ENCODE data around the gene PRDX5.

The PRDX5 gene

DNA sequence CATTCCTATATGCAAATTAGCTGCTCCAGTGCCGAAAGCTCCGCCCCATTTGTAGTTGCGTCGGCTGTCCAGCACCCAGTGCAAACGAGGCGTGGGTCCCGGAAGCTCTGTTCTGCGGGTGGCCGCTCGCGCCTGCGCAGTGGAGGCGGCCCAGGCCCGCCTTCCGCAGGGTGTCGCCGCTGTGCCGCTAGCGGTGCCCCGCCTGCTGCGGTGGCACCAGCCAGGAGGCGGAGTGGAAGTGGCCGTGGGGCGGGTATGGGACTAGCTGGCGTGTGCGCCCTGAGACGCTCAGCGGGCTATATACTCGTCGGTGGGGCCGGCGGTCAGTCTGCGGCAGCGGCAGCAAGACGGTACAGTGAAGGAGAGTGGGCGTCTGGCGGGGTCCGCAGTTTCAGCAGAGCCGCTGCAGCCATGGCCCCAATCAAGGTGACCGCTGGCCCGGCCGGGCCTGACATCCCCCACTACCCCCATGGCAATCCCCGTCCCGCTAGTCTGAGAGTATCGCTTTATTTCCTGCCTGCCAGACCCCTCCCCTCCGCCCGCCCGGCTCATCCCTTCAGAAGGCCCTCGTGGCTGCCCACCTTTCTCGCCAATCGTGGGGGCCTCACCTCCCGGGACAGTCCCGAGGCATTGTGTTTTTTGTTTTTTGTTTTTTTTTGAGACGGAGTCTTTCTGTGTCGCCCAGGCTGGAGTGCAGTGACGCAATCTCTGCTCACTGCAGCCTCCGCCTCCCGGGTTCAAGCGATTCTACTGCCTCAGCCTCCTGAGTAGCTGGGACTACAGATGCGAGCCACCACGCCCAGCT, at the start of gene PRDX5:
Gene PRDX5 (plus strand): TSS at position 161 of the 805 bp plus-strand sequence. CDS start 95 bp downstream, at position 256.
- DNase-seq, result peak; percentile 98

DNA sequence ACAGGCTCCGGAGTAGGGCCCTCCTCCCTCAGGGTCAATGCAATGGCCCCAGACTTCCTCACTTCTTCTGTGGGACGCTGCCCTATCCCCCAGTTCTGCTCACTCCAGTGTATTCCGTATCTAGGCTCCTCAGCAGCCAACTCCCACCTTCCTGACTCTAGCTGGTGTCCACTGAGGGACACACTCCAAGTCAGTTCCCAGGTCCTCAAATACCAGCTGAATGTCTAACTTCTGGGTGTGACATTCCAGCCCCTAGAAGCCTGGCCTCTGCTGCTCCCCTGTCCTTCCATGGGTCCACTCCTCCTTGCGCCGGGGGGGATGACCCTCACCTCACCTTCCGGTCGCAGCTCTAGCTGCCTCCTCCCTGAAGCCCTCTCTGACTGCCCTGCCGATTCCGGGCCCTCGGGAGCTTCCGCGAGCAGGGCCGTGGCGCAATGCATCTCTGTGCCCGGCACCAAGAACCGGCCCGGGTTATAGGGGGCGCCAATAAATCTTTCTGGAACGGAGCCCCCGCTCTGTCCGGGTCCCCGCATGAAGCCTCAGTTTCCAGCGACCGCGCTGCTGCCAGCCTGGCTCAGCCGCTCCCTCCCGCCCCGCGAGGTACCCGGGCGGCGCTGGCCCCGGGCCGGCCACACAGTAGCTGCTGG, 48.9 kb upstream of the PRDX5 start:
- peak; percentile 74 for DNase-seq

DNA sequence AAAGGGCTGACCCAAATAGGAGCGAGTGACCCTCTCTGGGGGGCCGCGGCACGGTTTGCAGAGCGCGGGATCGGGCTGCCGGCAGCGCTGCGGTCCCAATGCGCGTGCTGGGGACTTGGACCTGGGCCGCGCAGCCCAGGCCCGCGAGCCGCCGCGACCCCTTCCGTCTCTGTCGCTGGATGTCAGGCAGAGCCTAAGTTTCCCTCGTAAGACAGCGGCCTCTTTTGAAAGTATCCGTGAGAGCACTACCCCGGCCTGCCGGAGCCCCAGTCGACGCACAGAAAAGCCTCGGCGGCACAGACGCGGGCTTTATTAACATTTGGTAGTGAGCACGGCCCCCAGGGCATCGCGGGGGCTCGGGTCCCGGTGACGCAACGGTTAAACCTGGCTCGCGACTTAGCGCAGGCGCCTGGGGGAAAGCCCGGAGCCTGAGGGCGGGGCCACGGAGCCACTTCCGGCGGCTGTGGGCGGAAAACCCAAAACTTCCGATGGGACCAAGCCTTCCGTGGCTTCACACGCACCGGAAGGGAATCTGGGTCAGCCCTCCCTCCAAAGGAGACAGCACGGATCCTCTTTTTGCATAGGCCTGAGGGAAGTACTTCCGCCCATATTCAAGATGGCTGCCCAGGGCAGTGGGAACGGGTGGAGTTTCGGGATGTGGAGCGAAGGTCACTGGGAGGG, 48.2 kb upstream of the PRDX5 start:
- DNase-seq, result peak; percentile 99

- no peak for DNase-seq
Observed at GRCh38 chr11:64275031-64275800, 42.7 kb upstream of the PRDX5 start.

GRCh38 chr11:64275841-64276240, 42.1 kb upstream of the PRDX5 start:
- DNase-seq, result no peak

DNA sequence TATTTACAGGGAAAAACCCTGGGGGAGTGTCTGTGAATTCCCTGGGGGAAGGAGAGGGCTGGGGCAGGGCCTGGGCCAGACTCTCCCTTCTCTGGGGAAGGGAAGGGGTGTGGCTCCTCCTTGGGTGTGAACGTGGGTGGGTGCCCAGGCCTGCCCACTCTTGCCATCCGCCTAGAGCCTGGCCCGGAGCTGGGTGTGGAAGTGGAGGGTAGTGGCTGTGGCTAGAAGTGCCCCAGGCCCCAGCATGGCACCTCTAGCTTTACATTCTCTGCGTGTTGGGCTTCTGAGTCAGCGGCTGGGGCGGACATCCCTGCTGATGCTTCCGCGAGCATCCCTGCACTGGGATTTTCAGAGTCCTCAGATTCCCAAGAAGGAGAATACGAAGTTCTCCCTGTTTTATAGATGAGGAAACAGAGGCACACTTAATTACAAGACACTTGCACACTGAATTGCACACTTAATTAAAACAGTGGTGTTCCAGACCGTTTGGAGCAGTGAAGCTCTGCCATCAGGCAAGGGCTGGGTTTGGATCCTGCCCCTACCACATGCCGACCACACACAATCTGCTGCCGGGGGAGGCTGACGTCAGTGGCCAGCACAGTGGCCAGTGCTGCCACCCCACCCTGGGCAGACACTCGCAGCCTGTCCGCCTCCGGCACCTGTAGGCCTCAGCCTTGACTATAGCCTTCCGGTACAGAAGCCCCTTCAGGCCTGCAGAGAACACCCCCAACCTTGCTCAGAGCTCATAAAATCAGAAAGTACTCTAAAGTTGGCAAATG, 41.1 kb upstream of the PRDX5 start:
- no peak for DNase-seq

DNA sequence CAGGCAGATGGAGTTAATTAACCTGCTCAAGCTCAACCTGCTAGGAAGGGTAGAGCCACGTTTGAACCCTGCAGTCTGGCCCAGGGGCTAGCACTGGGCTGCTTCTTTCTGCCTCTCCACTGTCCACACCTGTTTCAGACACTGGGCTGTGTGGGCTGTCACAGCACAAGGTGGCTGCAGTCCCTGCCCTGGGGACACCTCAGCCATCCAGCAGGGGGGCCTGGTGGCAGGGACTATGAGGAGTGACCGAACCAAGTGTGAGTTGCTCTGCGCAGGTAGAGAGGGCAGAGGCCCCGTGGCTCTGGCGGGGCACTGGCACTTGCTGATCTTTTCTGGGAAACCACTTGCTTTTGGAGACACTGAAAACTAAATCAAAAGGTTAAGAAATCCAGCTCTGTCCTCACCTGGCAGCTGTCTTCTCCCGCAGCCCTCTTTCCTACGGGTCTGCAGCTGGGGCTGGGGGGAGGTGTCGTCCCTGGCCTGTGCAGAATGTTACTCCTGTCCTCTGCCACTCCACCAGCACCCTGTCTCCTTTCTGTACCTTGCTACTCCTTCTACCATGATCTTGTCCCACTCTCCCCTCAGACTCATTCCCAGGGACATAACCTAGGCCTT, 39.2 kb upstream of the PRDX5 start:
- no peak for DNase-seq

DNA sequence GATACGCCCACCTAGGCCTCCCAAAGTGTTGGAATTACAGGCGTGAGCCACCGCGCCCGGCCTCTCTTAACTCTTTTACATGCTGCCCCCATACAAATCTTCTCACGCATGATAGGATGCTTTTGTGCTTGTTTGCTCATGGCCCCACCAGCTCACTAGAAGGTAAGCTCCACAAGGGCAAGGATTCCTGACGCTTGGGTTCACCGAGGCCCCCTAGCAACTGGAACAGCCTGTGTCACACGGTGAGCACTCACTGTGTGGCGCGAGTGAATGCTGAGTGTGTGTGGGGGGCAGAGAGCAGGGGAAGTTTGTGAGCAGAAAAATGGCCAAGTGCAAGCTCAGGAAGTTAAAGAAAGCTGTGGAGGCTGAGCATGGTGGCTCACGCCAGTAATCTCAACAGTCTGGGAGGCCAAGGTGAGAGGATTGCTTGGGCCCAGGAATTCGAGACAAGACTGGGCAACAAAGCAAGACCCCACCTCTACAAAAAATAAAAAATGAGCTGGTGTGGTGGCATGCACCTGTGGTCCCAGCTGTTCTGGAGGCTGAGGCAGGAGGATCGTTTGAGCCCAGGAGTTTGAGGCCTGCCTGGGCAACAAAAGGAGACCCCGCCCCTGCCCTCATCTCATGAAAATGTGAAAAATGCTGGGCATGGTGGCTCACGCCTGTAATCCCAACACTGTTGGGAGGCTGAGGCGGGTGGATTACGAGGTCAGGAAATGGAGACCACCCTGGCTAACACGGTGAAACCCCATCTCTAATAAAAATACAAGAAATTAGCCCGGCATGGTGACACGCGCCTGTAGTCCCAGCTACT, 35.8 kb upstream of the PRDX5 start:
- DNase-seq, result no peak

- no peak for DNase-seq
Observed at GRCh38 chr11:64283092-64283491, 34.8 kb upstream of the PRDX5 start.

GRCh38 chr11:64284048-64284961, 33.6 kb upstream of the PRDX5 start, which contains the start of gene BAD:
Gene BAD, minus strand, starts transcription at chr11:64284665. Its CDS starts 297 bp downstream, at chr11:64284368.
- peak; percentile 97 for DNase-seq

DNA sequence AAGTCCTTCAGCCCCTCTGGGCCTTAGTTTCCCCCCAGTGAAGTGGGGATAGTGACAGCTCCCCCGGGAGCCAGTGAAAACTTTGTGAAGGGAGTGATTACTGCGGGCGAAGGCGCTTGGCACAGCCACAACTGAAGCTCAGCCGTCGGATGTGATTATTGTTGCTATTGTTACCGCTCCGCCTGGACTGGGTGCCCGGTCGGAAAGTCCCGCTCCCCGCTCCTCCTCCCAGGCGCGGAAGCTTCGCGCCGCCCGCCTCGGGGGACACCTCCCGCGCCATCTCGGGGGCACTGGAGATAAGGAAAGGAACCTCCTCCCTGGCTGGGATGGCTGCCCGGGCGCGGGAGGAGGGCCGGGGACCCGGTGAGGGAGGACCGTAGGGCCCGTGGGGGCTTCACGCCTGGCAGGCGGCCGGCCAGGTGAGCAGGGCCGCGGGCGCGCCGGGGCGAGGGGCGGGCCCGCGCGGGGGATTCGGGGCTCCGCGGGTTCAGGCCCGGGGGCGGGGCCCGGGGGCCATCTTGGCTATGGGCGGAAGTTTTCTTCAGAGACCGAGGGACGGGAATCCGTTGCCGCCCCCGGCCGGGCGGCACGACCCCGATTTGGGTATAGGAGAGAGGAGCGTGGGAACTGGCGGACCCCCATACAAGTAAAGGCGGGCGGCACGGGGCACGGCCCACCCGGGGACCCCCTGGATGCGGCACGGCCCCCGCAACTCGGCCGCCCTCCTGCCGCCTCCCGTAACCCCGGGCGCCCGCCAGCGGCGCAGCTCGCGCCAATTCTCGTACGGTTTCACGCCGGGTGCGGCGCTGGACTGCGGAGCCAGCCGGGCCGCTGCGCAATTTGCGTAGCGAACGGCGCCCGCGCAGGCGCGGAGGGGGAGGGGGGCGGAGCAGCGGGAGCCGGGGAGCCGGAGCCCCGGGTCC, 32.7 kb upstream of the PRDX5 start, which contains the start of gene GPR137:
Gene GPR137 (plus strand): TSS at position 887 of the 923 bp plus-strand sequence. CDS start 677 bp downstream, outside the sequence.
- peak; percentile 92 for DNase-seq

GRCh38 chr11:64285885-64286800, 31.8 kb upstream of the PRDX5 start:
- DNase-seq, result peak; percentile 45

DNA sequence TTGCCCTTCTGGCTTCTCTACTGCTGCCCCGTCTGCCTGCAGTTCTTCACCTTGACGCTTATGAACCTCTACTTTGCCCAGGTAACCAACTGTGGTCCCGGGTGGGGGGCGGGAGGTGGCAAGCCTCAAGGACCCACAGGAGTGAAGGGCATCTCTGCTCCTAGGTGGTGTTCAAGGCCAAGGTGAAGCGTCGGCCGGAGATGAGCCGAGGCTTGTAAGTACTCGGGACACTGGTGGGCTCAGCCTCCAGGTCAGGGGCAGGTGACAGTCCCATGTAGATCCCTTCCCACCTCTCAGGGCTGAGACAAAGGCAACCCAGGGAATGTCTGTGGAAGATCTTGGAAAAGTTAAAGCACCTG, 31.1 kb upstream of the PRDX5 start:
- DNase-seq, result no peak

DNA sequence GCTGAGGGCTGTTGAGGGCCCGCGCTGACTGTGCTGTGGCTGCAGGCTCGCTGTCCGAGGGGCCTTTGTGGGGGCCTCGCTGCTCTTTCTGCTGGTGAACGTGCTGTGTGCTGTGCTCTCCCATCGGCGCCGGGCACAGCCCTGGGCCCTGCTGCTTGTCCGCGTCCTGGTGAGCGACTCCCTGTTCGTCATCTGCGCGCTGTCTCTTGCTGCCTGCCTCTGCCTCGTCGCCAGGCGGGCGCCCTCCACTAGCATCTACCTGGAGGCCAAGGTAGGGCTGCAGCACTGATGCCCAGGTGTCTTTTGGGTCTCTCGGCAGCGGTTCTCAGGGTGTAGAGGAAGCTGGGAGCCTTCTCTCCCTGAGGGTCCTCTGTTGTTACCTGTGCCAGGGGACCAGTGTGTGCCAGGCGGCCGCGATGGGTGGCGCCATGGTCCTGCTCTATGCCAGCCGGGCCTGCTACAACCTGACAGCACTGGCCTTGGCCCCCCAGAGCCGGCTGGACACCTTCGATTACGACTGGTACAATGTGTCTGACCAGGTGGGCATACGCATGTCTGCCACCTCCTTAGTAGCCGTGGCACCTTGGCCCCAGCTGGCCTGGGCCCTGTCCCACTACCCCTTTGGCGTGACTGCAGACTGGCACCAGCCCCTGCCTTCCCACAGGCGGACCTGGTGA, 30.1 kb upstream of the PRDX5 start:
- DNase-seq, result no peak

DNA sequence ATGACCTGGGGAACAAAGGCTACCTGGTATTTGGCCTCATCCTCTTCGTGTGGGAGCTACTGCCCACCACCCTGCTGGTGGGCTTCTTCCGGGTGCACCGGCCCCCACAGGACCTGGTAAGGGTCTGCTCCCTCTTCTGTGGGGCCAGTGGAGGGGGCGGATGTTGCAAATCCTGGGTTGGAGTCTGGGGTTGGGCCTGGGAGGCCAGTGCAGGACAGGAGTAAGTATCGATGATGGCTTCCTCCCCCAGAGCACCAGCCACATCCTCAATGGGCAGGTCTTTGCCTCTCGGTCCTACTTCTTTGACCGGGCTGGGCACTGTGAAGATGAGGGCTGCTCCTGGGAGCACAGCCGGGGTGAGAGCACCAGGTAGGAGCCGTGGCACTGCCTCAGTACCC, 29.6 kb upstream of the PRDX5 start:
- DNase-seq, result no peak

DNA sequence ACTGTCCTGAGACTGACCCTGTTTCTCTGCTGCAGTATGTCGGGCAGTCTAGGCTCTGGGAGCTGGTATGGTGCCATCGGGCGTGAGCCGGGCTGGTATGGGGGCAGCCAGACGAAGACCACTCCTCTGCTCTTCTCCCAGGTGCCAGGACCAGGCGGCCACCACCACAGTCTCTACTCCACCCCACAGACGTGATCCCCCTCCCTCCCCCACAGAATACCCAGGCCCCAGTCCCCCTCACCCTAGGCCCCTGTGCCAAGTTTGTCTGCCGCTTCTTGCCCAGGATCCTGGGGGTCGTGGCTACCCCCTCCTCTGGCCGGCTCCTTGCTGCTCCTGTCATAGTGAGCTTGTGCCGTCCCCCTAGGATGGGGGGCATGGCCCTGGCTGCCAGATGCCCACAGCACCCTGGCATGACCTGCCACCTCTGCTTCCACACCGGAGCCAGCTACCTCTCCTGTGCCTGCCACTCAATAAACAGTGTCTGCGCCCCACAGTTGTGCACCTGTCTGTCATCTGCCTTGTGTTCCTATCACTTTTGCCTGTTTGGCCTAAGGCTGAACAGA, 28.8 kb upstream of the PRDX5 start:
- no peak for DNase-seq

Data from activated CD4-positive, alpha-beta T cell treated with anti-CD3 and anti-CD28 coated beads, Interleukin-2, Interleukin-6, amounts not matched to agents 100 ng/mL and 50 ng/mL, durations not matched to agents 16 hours and 8 hours (primary cell).